Loucy (cell line): ENCODE measurements around the gene MPND.
"Not testable (repeated sequence)": the region's sequence is repeated elsewhere in the genome, so short reads cannot be mapped to it uniquely, and the experiment has no call there.

Experiments
- H2AFZ ChIP-seq: fragments of 200-600 bp; sonication (generic); 2 replicates; pipeline ENCODE4 v1.6.0; 2016; ENCODE audit warnings: antibody characterized with exemption, mild to moderate bottlenecking, low read length, moderate library complexity
- H3F3A ChIP-seq: fragments of 200-600 bp; 2 replicates; pipeline ENCODE4 v1.6.0; 2016; ENCODE audit warnings: antibody characterized with exemption, low read depth, mild to moderate bottlenecking
- H3K27me3 ChIP-seq: fragments of 200-600 bp; sonication (generic); 2 replicates; pipeline ENCODE4 v1.6.1; 2014; ENCODE audit warnings: low read length, mild to moderate bottlenecking; ENCODE audit not compliant: insufficient read depth, poor library complexity, severe bottlenecking
- H3K36me3 ChIP-seq: fragments of 200-600 bp; sonication (generic); 2 replicates; pipeline ENCODE4 v1.6.1; 2016; ENCODE audit warnings: low read length; ENCODE audit not compliant: insufficient read depth
- H3K4me1 ChIP-seq: fragments of 200-600 bp; sonication (generic); 2 replicates; pipeline ENCODE4 v1.5.1; 2014; ENCODE audit warnings: low read length, mild to moderate bottlenecking; ENCODE audit not compliant: insufficient read depth, poor library complexity, severe bottlenecking
- H3K4me2 ChIP-seq: fragments of 200-600 bp; sonication (generic); 2 replicates; pipeline ENCODE4 v1.6.0; 2014; ENCODE audit warnings: antibody characterized with exemption, low read length, low read depth, mild to moderate bottlenecking; ENCODE audit not compliant: poor library complexity, severe bottlenecking
- H3K4me3 ChIP-seq: fragments of 200-600 bp; sonication (generic); 2 replicates; pipeline ENCODE4 v1.5.1; 2014; ENCODE audit warnings: low read length, mild to moderate bottlenecking, mixed read lengths; ENCODE audit not compliant: poor library complexity, severe bottlenecking
- H3K79me2 ChIP-seq: fragments of 200-600 bp; sonication (generic); 2 replicates; pipeline ENCODE4 v1.6.1; 2014; ENCODE audit warnings: low read length; ENCODE audit not compliant: insufficient read depth
- H3K9ac ChIP-seq: fragments of 200-600 bp; sonication (generic); 2 replicates; pipeline ENCODE4 v1.6.0; 2014; ENCODE audit warnings: mild to moderate bottlenecking, low read depth, low read length, moderate library complexity; ENCODE audit not compliant: poor library complexity, severe bottlenecking
- H3K9me2 ChIP-seq: fragments of 200-600 bp; sonication (generic); replicated peaks from 2 replicates; pipeline ENCODE4 v1.6.1; 2016; ENCODE audit warnings: low read depth, low read length, mixed read lengths
- H3K9me3 ChIP-seq: fragments of 200-600 bp; sonication (generic); 2 replicates; pipeline ENCODE4 v1.6.1; 2014; ENCODE audit warnings: mild to moderate bottlenecking, antibody characterized with exemption, low read length, low read depth; ENCODE audit not compliant: insufficient read depth
- H4K20me1 ChIP-seq: fragments of 200-600 bp; sonication (generic); 2 replicates; pipeline ENCODE4 v1.6.0; 2014; ENCODE audit warnings: antibody characterized with exemption, low read length, mild to moderate bottlenecking; ENCODE audit not compliant: insufficient read depth, poor library complexity, severe bottlenecking
- CTCF ChIP-seq: fragments of 200-600 bp; sonication (generic); conservative IDR thresholded peaks from 2 replicates; pipeline ENCODE4 v1.5.1; 2014; ENCODE audit warnings: mild to moderate bottlenecking, antibody characterized with exemption, low read length
- EZH2phosphoT487 ChIP-seq: fragments of 200-600 bp; IDR thresholded peaks from 2 replicates; pipeline ENCODE4 v1.6.1; 2018; ENCODE audit warnings: antibody characterized with exemption, mild to moderate bottlenecking, moderate library complexity, borderline replicate concordance

The MPND gene

GRCh38 chr19:4346020-4346383 is 2.6 kb downstream of the MPND start:
- Histone ChIP-seq H3F3A (no peaks in the 10 kb centered on the region), H3K4me2 (no peak overlapping the region), H3K36me3 (no peaks in the 10 kb centered on the region), H3K9me2 (no peaks in the 10 kb centered on the region), H3K4me1 (peaks cover 15% of the 10 kb centered on the region), H3K9me3 (no peaks in the 10 kb centered on the region), H3K79me2 (peaks cover 8% of the 10 kb centered on the region), H3K4me3 (no peak overlapping the region), H3K27me3 (no peaks in the 10 kb centered on the region), H2AFZ (no peak overlapping the region), H4K20me1 (peaks cover 6% of the 10 kb centered on the region), H3K9ac (no peak overlapping the region)
- no peak for TF ChIP-seq CTCF
- TF ChIP-seq EZH2phosphoT487 = no peak

DNA sequence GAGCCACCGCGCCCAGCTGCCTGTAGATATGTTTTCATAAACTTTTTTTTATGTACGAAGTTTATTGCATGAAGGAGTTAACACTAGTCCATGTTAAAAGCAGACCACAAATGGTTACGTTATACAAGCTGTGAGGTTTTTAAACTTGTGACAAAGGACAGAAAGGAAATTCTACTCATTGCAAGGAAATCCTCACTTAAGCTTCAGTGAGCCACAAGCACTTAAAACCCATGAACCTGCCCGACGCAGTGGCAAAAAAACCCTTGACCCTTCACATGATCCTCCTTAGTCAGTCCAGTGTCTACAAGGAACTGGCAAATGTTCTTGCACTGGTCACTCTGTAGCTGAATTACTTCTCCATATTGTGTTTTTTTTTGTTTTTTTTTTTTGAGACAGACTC is 4.2 kb downstream of the MPND start:
- no peak for TF ChIP-seq CTCF
- TF ChIP-seq EZH2phosphoT487 = no peak
- Histone ChIP-seq H3K27me3 (no peaks in the 10 kb centered on the region), H3K4me1 (peaks cover 15% of the 10 kb centered on the region), H3K9me3 (no peaks in the 10 kb centered on the region), H3K9me2 (no peaks in the 10 kb centered on the region), H3K4me2 (no peak overlapping the region), H2AFZ (no peak overlapping the region), H3K9ac (no peak overlapping the region), H3F3A (no peaks in the 10 kb centered on the region), H3K4me3 (no peak overlapping the region), H3K36me3 (no peaks in the 10 kb centered on the region), H3K79me2 (peaks cover 8% of the 10 kb centered on the region), H4K20me1 (peaks cover 6% of the 10 kb centered on the region)

- H3K36me3 ChIP-seq, H3K9me3 ChIP-seq, H3F3A ChIP-seq, H4K20me1 ChIP-seq, H2AFZ ChIP-seq, H3K4me3 ChIP-seq, H3K9ac ChIP-seq, H3K79me2 ChIP-seq, H3K27me3 ChIP-seq, H3K4me2 ChIP-seq, H3K9me2 ChIP-seq: not testable (repeated sequence)
- peaks cover 11% of the 10 kb centered on the region for H3K4me1 ChIP-seq
Measured at GRCh38 chr19:4349225-4349624, 5.9 kb downstream of the MPND start.

DNA sequence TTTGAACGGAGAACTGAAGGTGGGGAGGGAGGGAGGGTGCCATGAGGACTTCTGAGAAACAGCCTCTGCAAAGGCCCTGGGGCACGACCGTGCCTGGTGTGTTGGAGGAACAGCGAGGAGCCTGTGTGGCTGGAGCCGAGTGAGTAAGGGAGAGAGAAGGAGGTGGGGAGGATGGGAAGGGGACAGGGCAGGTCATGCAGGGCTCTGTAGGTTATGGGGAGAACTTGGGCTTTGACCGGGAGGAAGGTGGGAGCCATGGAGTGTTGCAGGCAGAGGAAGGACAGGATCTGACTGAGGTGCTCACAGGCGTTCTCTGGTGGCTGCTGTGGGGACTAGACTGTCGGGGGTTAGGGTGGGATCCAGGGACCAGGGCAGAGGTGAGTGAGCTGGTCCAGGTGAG is 6.7 kb downstream of the MPND start:
- no peaks in the 10 kb centered on the region for H3K79me2 ChIP-seq
- no peaks in the 10 kb centered on the region for H3F3A ChIP-seq
- H2AFZ ChIP-seq = no peak overlapping the region
- H4K20me1 ChIP-seq = peaks cover 3% of the 10 kb centered on the region
- H3K4me1 ChIP-seq = peaks cover 8% of the 10 kb centered on the region
- H3K4me3 ChIP-seq = no peak overlapping the region
- no peak overlapping the region for H3K4me2 ChIP-seq
- no peak for TF ChIP-seq CTCF
- TF ChIP-seq EZH2phosphoT487 = no peak
- H3K36me3 ChIP-seq = no peaks in the 10 kb centered on the region
- no peaks in the 10 kb centered on the region for H3K9me2 ChIP-seq
- H3K9me3 ChIP-seq = no peaks in the 10 kb centered on the region
- no peak overlapping the region for H3K9ac ChIP-seq
- H3K27me3 ChIP-seq = no peaks in the 10 kb centered on the region
